Stimulated activated CD4-positive, alpha-beta T cell treated with anti-CD3 and anti-CD28 coated beads, Interleukin-1b, Interleukin-23, amount 100 ng/mL, for 24 hours (primary cell): Measurements from ENCODE around the gene AGO1.

Experiments used
- DNase-seq, 4 experiments: peaks; one replicate each; pipeline ENCODE4 v3.0.0-alpha.2; 2020; ENCODE audit warnings: low read depth in 4 of 4, low spot score in 1 of 4

The AGO1 gene

DNA sequence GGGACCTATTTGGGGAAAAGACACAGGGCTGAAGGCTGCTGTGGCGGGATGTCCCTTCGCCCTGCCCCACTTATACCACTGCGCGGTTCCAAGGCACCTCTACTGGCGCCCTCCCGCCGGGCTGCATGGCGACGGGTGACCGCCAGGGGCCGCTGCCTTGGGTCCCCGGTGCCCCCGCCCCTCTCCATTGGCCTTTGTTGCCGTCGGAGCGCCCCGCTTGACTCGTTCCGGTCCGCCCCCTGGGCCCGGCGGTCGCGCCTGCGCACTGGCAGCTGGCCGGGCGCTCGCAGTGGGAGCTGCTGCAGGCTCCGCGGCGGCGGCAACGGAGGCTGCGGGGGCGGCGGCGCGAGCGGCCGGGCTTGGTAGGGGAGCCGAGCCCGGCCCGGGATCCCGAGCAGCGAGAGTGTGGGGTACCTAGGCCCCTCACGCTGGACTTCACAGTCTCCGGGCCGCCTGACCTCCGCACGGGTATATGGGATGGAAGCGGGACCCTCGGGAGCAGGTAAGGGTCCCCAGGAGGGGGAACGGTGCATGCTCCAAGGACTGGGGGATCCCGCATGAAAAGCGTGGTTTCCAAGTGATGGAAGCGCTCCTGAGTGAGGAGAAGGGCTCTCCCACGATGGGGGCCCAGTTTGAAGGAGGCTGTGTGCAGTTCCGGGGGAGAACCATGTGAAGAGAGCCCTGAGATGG, at the start of gene AGO1:
AGO1 (plus strand) TSS at position 265 of the 690 bp plus-strand sequence; CDS start at position 478, 213 bp downstream.
- peak; percentile 90 to 96 (median 95) for DNase-seq

DNA sequence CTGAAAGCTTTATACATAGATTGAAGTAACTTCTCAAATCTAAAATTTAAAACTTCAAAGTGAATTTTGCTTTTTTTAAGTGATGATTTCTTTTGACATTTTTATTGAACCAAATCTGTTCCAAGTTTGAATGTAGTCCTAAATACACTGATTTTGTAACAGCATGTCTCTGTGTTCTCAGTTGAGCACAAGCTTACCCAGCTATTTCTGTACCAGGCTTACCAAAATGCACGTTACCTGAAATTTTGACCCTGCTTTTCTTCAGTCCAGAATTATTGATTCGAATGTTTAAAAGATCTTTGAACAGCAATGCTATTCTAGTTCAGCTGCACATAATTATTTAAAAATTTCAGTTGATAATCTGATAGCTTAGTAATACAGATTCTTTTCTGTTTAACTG, 49.6 kb upstream of the AGO1 start:
- DNase-seq: no peak

DNA sequence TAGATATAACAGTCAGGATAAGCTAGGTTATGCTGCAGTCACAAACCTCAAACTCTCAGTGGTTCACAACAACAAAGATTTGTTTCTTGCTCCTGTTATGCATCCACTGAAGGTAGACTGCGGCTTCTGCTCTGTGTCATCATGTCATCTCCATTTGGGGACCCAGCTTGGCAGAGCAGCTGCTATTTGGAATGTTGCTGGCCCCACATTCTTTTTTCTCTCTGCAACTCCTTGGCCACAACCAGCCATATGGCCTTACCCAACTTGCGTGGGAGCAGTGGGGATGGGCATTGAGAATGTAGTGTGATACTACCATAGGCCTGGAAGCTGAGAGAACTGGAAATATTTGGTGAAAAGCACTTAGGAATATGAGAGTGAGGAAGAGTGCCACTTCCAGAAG, 48.8 kb upstream of the AGO1 start:
- DNase-seq: no peak

DNA sequence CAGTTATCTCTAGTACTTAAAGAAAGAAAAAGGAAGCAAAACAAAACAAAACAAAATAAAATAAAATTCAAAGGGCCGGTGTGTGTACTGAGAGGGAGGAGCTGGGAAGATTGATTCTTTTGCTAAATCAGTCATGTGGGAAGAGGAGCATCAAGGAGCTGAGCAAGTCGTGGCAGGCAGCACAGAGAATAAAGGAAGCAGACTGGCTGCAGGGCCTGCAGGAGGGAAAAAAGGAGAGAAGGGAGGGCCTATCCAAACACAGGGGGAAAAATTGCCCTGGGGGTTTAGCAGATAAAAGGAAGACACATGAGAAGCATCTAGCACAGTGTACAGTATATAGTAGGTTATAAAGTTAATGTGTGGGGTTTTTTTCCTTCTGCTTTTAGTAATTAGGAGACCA, 47.6 kb upstream of the AGO1 start:
- no peak for DNase-seq

DNA sequence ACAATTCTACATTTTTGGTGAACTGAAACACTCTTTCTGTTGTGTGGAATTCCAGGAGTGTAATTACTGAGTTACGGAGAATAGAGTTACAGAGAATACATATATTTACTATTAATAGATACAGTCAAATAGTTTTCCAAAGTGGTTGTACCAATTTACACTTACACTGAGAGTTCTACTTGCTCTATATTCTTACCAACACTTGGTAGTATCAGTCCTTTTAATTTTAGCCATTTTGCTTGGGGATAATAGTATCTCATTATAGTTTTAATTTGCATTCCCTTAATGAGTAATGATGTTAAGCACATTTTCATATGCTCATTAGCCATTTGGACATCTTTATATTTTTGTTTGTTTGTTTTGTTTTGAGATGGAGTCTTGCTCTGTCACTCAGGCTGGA, 46.3 kb upstream of the AGO1 start:
- no peak for DNase-seq

DNA sequence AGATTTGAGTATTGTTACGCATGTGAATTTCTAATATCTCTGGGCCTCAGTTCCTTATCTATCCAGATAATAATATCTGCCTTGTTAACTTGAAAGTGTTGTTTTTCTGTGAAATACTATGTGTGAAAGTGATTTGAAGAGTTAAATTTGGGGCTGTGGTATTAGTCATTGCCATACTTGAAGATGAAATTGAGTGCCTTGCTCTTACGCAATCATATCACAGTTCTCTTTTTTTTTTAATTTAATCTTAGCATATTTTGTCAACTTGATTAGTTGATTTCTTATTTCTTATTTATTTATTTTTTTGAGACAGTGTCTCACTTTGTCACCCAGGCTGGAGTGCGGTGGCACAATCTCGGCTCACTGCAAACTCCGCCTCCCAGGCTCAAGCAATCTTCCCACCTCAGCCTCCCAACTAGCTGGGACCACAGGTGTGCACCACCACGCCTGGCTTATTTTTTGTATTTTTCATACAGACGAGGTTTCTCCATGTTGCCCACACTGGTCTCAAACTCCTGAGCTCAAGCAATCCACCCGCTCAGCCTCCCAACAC, 44.2 kb upstream of the AGO1 start:
- DNase-seq: no peak

DNA sequence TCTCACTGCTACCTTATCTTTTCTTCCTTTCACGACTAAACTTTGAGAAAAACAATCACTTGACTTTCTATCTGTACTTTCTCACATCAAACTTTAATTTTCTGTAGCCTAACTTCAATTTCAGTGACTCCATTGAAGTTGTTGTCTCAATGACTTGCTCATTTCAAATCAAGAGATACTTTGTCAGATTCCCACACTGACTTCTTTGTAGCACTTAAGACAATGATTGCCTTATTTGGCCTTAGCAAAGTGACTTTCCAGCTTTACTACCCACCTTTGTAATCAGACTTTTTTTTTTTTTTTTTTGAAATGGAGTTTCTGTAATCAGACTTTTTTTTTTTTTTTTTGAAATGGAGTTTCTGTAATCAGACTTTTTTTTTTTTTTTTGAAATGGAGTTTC, 38.2 kb upstream of the AGO1 start:
- DNase-seq: no peak

DNA sequence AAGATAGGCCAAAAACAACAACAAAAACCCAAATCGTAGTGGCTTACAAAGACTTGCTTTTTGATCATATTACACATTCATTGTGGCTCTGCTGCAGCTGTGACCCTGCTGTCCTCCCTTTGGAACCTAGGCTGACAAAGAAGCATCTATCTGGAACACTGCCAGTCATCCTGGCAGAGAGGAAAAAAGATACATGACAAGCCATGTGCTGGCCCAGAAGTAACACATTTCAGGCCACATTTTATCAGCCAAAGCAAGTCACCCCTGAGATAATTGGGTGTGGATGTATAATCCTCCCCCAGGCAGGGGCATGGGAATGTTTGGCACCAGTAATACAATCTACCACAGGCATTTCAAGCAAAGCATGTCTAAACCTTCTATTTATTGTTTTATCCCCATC, 37.2 kb upstream of the AGO1 start:
- no peak for DNase-seq

DNA sequence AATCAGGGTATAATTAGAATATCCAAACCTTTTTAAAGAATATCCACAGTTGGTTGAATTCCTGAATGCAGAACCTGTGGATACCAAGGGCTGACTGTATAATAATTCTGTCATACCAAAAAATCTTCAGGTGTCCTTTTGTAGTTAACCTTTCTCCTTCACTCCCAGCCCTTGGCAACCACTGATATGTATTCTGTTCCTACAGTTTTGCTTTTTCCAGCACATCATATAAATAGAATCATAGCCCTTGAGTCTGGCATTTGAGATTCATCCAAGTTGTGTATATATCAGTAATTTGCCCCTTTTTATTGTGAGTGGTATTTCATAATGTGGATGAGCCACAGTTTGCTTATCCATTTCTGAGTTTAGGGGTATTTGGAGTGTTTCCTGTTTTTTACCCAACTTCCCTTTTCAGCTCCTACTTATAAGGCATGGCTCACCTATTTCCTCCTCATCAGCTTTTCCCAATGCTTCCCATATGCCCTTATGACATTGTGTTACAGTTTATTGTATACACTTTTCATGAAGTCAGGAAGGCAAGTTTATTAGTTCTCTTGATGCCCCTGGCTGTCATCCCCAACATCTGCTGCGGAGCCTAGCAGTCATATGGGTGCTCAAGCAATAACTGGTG, 35.0 kb upstream of the AGO1 start:
- no peak for DNase-seq

DNA sequence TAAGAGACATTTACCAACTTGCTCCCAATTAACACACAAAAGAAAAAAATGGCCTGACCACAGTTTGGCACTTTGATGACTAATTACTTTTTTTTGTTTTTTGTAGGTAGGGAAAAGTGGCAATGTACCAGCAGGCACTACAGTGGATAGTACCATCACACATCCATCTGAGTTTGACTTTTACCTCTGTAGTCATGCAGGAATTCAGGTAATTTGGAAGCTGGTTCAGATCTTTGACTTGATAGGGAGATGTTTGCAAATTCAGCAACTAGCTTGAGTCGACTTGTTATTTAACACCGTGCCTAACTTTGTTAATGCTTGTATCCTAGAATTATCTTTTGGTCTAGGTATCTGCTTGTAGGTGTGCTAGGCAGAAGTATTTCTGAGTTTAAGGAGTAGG, 33.0 kb upstream of the AGO1 start:
- no peak for DNase-seq

DNA sequence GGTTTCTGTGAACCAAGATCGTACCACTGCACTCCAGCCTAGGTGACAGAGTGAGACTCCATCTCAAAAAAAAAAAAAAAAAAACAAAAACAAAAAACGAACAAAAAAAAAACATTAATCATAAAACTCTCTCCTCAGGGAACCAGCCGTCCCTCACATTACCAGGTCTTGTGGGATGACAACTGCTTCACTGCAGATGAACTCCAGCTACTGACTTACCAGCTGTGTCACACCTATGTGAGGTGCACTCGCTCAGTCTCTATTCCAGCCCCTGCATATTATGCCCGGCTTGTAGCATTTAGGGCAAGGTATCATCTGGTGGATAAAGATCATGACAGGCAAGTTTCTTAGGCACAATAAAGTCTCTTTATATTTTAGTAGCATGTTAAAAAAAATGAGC, 32.3 kb upstream of the AGO1 start:
- no peak for DNase-seq

DNA sequence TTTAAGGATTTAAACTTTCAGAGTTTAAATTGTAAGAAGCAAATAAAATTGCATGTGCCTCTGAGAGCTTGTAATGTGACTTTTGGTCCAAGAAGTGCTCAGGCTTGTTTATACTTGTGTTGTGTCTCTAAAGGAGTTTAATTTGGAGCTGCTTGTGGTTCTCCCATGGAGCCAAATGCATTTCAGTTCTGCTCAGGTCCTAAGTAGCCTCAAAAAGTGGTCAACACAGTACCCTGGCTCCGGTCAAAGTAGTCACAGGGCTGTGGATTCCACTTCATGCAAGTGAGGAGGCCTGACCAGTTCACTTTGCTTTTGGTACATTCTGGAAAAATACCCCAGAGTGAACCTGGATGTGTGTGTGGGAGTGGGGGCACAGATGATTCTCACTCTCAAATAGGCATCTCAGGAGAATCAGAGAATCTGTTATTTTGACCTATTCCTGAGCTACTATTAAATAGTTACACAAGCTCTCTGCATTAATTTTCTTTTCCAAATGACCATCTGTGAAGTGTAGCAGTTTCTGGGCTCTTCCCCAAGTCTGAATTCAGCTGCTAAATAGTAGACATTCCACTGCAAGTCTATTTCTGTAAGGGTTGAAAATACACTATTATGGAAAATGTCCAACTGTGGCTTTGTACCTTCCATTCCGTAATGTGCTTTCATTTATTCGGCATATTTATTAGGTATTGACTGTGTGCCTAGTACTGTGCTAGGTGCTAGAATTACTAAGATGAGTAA, 31.7 kb upstream of the AGO1 start:
- no peak for DNase-seq

DNA sequence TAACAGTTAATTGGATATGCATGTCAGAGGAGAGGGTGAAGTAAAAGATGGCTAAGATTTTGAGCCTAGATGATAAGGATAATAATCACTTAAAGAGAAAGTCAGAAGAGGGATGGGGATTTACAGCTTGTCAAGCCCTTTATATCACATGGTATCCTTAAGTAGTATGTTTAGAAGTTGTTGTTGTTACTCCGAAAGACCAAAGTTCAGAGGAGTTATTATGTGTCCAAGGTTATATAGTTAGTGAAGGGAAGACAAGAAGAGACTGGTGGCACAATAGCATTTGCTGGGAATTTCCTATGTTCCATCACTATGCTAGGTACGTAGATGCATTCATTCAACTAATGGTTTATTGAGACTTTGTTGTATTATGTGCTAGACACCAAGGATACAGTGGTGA, 30.8 kb upstream of the AGO1 start:
- no peak for DNase-seq

DNA sequence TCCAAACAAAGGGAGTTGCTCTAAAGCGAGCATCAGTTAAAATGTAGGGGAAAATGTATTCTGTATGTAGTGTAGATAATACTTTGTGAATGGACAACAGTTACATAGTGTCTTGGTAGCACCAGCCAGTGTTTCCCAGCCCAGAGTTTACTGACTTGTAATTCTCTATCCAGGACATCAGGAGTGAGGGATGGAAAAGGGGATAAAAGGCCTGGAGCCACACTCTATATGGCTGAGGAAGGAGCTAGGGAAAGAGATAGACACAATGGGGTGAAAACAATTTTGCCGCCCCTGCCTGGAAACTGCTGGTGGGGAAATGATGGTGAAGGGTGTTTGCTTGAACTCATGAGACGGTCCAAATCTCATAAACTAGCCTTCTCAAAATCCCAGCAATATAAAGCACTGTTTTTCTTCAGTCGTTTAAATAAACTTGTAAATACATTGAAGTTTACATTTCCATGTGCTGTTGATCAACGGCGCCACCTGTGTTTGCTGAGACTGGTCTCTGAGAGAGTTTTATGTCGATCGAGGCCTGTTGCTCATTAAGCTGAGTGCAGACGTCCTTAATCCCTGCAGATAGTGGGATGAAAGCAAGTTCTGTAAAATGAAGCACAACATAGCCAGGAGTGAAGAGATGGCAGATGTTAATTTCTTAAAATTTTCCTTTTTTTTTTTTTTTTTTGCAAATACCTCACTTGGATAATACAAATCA, 27.9 kb upstream of the AGO1 start:
- DNase-seq: no peak

DNA sequence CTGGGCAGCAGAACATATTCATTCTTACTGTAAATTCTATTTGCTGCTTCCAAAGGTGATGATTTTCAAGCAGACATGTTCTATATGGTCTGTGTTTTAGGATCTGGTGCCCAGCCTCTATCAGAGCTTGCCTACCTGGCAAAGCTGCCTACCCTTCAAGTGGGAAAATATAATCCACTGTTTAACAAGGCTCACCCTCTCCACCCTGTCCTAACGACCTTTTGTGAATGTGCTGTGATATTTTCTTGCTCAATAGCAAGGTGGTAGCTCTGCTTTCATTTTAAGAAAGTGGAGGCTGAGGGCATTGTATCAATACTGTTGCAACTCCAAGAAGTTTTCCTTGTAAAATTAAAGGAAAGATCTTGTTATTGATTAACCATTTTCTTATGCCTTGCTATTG, 26.0 kb upstream of the AGO1 start:
- DNase-seq: no peak

DNA sequence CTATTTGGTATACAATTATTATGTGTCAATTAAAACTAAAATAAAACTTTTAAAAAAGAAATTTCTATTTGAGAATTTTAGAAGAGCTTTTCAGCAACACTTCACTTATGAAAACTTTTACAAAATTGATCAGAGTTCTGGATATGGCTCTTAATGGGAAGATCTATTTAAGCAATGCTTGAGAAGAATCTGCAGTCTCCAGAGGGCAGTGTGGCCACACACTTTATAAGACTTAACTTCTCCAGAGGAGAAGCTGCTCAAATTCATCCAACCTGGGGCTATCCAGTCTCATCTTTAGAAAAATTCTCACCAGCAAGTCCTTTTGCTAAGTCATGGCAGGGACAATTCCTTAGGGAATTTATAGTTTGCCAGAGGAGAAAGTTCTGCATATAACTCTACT, 25.2 kb upstream of the AGO1 start:
- DNase-seq: no peak

DNA sequence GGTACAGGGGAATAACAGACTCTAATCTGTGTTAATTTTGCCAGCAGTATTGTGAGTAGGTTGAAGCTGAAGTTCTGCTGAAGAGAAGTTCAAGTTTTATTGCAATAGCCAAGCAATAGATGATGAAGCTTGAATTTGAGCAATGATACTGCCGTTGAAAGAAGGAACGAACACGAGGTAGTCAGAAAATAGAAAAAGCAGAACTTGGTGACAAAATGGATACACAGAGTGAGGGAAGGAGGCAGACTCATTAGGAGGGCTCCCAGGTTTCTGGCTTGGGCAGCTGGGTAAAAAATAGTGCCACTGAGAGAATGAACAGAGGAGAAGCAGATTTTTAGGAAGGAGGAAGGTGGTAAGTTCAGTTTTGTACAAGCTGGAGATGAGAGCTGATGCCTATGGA, 22.3 kb upstream of the AGO1 start:
- no peak for DNase-seq

DNA sequence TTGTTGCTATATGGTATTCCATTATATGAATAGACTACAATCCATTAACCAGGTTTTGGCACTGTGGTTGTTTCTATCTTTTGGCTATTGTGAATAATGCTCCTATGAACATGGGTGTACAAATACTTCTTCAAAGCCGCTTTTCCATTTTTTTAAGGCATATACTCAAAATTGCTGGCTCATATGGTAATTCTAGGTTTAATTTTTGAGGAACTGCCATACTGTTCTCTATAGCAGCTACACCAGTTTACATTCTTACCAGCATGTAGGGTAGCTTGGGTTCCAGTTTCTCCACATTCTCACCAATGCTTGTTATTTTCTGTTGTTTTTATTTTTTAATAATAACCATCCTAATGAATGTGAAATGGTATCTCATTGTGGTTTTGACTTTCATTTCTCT, 19.9 kb upstream of the AGO1 start:
- no peak for DNase-seq

DNA sequence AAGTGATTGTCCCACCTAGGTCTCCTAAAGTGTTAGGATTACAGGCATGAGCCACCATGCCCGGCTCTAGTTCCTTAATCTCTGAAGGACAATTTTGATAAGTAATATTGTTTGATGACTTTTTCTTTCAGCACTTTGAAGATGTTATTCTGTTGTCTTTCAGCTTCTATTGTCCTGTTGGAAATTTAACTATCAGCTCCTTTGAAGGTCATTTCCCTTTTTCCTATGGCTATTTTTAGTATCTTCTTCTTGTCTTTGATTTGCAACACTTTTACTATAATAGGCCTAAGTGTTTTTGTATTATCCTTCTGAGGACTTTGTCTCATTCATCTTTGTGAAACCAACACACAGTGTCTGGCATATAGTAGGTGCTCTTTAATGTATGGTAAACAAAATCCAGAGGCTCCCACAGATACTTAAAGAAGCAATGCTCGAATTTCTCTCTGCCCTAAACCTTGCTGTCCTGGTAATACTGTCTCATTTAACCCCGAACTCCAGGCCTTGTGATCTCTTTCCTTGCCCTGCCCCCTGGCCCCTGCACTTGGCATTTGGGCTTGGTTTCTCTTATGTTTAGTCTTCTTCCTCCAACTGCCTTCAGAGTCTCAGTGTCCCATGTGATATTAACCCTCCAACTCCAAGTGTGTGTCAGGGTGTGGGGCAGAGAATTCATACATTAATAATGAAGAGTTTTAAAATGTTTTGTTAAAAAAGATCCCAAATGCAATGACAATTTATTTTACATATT, 19.0 kb upstream of the AGO1 start:
- DNase-seq: no peak

DNA sequence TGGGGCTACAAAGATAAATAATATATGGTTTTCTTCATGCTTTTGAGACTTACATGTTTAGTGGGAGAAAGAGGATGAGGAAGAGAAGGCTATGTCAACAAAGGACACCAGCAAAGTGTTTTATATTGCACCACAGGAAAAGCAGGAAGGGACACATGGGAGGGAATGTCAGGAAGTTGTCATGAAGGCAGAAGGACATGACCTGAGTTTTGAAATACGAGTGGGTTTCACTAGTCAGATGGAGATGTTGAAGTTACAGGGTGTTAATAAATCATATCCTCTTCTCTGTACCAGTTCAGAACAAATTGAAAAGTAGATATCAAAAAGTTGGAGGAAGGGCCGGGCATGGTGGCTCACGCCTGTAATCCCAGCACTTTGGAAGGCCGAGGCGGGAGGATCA, 18.2 kb upstream of the AGO1 start:
- no peak for DNase-seq

DNA sequence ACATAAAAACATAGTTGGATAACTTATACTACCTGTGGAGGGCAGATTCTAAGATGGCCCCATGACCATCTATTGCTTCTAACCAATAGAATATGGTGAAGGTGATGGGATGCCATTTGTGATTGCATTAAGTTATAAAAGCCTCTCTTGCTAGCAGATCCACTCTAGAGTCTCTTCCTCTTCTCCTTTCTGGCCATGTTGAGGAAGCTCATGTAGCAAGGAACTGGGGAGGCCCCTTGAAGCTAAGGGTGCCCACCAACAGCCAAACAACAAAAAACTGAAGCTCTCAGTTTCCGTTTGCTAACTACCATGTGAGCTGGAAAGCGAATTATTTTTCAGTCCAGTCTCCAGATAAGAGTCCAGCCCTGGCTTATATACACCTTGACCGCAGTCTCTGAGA, 16.0 kb upstream of the AGO1 start:
- no peak for DNase-seq
